ENCODE measurements around the gene CEACAM8.
"Not testable (repeated sequence)": the region's sequence is repeated elsewhere in the genome, so short reads cannot be mapped to it uniquely, and the experiment has no call there.

Gene CEACAM8

DNA sequence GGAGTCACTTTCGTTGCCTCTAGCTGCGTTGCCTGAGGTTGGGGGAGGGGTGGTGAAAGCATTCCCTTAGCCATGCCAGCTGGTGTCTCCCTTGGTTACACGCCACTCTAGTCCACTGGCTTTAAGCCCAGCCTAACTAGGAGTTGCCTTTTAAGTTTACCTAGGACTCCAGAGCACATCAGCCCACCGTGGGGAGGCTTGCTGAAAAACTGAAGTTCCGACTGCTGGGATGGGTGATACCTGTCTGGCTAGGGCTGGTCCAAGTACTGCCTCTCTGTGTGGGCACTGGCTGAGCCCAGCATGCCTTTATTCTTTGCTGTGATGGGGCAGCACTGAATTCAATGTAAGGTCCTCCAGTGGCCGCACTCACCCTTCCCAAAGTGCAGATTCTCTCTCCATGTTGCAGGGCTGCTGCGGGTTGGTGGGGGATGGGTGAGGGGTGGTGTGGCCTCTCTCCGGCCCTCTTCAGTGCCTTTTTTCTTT lies 54.6 kb downstream of the CEACAM8 start:
- DNase-seq, result no peak

DNA sequence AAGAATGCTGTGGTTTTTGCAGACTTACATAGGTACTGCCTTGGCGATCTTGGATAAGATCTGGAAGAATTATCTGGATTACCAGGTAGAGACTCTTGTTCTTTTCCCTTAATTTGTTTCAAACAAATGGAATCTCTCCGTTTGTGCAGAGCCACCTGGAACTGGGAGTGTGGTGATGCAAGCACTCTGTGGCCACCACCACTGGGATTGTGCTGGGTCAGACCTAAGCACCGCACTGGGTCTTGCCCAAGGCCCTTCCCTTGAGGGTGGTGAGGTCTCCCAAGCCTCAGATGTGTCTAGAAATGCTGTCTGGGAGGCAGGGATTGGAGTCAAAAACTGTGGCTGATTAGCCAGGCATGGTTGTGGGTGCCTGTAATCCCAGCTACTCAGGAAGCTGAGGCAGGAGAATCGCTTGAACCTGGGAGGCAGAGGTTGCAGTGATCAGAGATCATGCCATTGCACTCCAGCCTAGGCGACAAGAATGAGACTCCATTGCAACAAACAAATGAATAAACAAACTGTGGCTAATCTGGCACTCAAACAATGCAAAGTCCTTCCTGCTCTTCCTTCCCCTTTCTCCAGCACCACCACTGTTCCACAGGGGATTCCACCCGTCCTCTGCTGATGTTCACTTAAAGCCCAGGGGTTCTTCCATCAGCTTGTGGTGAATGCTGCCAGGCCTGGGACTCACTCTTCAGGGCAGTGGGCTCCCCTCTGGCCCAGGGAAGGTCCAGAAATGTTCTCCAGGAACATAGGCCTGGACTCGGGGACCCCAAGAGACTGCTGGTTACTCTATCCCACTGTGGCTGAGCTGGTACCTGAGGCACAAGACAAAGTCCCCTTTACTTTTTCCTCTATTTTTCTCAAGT lies 55.6 kb downstream of the CEACAM8 start:
- DNase-seq, result no peak

DNA sequence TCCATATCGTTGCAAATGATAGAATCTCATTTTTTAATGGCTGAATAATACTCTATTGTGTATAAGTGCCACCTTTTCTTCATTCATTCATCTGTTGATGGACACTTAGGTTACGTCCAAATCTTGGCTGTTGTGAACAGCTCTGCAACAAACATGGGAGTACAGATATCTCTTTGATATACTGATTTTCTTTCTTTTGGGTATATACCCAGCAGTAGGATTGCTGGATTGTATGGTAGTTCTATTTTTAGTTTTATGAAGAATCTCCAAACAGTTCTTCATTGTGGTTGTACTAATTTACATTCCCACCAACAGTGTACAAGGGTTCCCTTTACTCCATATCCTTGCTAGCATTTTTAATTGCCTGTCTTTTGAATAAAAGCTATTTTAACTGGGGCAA lies 59.4 kb downstream of the CEACAM8 start:
- not testable (repeated sequence) for DNase-seq

- DNase-seq, result no peak
Observed at GRCh38 chr19:42534391-42534790, 60.3 kb downstream of the CEACAM8 start.

DNA sequence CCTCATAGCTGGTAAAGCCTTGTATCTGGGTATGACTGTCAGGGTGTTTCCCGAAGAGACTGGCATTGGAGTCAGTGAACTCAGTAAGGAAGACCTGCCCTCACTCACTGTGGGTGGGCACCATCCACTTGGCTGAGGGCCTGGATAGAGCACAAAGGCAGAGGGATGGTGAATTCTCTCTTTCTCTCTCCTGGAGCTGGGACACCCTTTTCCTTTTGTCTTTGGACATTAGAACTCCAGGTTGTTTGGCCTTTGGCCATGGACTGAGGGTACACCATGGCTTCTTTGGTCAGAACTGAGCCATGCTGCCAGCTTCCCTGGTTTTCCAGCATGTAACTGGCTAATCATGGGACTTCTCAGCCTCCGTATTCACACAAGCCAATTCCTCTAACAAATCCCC lies 61.8 kb downstream of the CEACAM8 start:
- no peak for DNase-seq

- DNase-seq, result no peak
Observed at GRCh38 chr19:42531313-42531712, 63.4 kb downstream of the CEACAM8 start.

All from CD4-positive, alpha-beta T cell treated with Interleukin-17A for 1 hour (primary cell).